Muscle of leg (tissue), 11 donors: ENCODE measurements around the gene CDH4. TPM values are rescaled to one million over a fixed set of nuclear protein-coding genes. Genes with fewer than 3 reads are reported as not detected.
A peak's percentile ranks its signal among the peaks of the same experiment; 100 is the strongest.
"Not testable (repeated sequence)": the region's sequence is repeated elsewhere in the genome, so short reads cannot be mapped to it uniquely, and the experiment has no call there.

Experiments used
- DNase-seq: peaks from one replicate; pipeline ENCODE4 v3.0.0; 2013
- H3K27ac ChIP-seq: one replicate; pipeline ENCODE4 v1.5.1; 2013; ENCODE audit warnings: mild to moderate bottlenecking, low read length, control low read depth
- H3K27me3 ChIP-seq: one replicate; pipeline ENCODE4 v1.6.1; 2013; ENCODE audit warnings: low read length; ENCODE audit not compliant: control insufficient read depth, insufficient read depth
- H3K36me3 ChIP-seq: one replicate; pipeline ENCODE4 v1.6.1; 2013; ENCODE audit warnings: low read length; ENCODE audit not compliant: control insufficient read depth, insufficient read depth
- H3K4me1 ChIP-seq: one replicate; pipeline ENCODE4 v1.6.1; 2013; ENCODE audit warnings: low read length; ENCODE audit not compliant: control insufficient read depth, insufficient read depth
- H3K4me3 ChIP-seq: one replicate; pipeline ENCODE4 v1.5.1; 2013; ENCODE audit warnings: low read length, control low read depth
- H3K9me3 ChIP-seq: replicated peaks from 2 replicates; pipeline ENCODE4 v1.6.1; 2013; ENCODE audit warnings: low read depth, low read length; ENCODE audit not compliant: control insufficient read depth
- WGBS: methylation state at CpG from one replicate; pipeline ENCODE4 v1.1.5; 2013; ENCODE audit warnings: missing lambda C conversion rate; ENCODE audit not compliant: insufficient coverage; 5-methylcytosine and 5-hydroxymethylcytosine counted together
- polyA plus RNA-seq, 8 donors: library from polyadenylated mRNA; unstranded; fragments of 120-200 nt; gene quantifications; one replicate each; pipeline versions ENCODE4 v1.2.1 to v1.2.3, GENCODE V29; 2013; ENCODE audit warnings: inconsistent platforms in 1 of 8, low replicate concordance in 1 of 8; ENCODE audit not compliant: insufficient read length in 8 of 8, insufficient read depth in 1 of 8
- total RNA-seq: library from RNA; stranded (reverse); fragments of 120-200 nt; gene quantifications from one replicate; pipeline ENCODE4 v1.2.4, GENCODE V29; 2013

The CDH4 gene
- total and polyA plus RNA-seq, 9 donors, result 0.66 to 1.4 (median 1.2) TPM

DNA sequence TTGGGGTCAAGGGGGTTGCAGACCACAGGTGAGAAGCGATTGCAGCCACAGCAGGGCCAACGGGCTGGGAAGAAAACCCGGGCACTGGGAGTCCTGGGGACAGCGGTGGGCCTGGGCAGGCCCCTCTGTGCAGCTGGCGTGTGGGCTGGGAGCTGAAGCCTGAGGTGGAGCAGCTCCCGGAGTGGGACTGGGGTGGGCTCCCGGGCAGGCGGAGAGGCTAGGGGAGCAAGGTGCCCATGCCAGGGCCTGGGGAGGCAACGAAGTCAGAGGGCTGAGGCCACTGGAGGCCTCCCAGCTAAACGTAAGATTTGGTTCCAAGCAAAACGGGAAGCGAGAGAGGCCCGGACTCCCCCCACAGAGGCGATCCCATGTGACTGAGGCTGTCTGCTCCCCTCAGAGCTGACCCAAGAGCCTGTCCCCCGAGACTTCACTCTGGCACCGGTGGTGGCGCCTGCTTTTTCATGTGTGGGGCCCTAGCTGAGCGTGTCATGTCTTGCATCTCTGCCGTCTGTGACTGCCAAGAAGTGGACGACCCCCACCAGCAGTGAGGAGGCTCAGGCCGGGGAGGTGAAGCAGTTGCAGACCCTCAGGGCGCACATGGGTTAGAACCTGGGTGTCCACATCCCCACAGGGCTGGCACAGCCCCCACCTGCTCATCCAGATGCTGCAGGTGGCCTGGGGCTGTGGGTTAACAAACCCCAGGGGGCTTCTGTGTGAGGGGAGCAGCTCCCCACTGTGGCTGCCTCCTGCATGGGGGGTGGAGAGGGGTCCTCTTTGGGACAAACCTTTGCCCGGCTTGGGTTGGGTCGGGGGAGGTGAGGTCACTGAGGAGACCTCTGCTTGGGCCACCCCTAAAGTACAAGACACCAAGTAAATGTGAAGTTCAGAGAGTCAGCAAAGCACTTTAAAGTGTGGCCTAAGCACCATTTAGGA lies 601.3 kb downstream of the CDH4 start:
- 77% methylated on average over 21 of the region's 24 CpGs for WGBS
- no peak for DNase-seq
- no peak overlapping the region for H3K27ac ChIP-seq
- no peaks in the 10 kb centered on the region for H3K36me3 ChIP-seq
- no peak overlapping the region for H3K4me3 ChIP-seq
- H3K27me3 ChIP-seq, result peaks cover 11% of the 10 kb centered on the region
- H3K9me3 ChIP-seq, result no peaks in the 10 kb centered on the region
- peaks cover 2% of the 10 kb centered on the region for H3K4me1 ChIP-seq

DNA sequence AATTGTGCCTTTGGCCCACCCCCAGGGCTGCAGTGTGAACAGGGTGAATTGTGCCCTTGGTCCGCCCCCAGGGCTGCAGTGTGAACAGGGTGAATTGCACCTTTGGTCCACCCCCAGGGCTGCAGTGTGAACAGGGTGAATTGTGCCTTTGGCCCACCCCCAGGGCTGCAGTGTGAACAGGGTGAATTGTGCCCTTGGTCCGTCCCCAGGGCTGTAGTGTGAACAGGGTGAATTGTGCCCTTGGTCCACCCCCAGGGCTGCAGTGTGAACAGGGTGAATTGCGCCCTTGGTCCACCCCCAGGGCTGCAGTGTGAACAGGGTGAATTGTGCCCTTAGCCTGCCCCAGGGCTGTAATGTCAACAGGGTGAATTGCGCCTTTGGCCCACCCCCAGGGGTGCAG lies 602.5 kb downstream of the CDH4 start:
- not testable (repeated sequence) for H3K27me3 ChIP-seq, H3K4me3 ChIP-seq, H3K9me3 ChIP-seq, DNase-seq, H3K4me1 ChIP-seq, H3K36me3 ChIP-seq, H3K27ac ChIP-seq
- 80% methylated on average over 2 of the region's 4 CpGs for WGBS

DNA sequence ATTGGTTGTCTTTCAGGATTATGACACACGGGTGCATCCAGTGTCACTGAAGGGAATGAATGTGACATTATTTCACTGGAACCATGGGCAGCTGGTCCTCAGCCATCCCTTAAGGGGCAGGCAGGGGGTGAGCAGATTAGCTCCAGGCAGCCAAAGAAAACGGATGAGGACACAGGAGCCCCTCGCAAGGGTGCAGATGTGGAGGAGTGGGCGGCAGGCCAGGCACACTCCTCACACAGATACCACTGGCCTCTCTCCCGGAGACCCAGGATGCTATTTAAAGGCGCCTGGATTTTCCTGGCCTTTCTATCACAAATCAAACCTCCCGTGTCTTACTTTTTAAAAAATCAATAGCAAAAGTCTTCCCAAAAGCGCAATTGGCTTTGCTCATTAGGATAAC lies 603.2 kb downstream of the CDH4 start:
- WGBS, result 44% methylated on average over 6 of the region's 8 CpGs
- Histone ChIP-seq H3K36me3 (no peaks in the 10 kb centered on the region), H3K4me3 (no peak overlapping the region), H3K4me1 (peaks cover 2% of the 10 kb centered on the region), H3K9me3 (no peaks in the 10 kb centered on the region), H3K27me3 (peaks cover 5% of the 10 kb centered on the region), H3K27ac (no peak overlapping the region)
- peak; percentile 62 for DNase-seq

DNA sequence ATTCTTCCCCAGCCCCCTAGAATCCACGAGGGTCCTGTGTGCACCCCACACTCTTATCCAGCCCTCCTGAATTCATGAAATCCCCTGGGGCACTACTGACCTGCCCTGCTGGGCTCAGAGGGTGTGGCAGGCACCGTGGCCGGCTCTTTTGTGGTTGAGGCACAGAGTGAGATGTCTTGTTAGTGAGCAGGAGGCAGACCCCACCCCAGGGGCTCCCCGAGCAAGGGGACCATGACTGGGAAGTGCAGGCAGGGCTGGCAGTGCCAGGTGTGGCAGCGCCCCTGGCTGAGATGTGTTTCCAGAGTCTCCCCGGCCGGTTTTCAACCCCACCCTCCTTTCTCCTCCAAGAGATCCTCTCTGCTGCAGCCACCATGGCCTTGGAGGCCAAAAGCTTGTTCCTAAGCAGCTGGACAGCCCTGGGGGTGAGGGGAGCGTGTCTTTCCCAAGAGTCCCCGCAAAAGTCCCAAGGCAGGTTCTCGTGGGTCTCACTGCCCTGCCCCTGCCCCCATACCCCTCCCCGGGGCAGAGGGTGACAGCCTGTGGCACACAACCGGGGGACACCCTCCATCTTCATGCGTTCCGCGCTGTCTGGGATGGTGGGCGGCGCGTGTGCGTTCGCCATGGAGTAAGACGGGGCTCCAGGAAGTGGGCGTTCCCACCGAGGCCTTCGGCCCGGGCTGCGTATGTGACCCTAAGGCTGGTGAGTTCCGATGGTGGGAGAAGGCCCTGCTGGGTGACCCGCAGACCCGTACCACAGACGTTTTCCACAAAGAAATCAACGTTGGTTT lies 604.8 kb downstream of the CDH4 start:
- H3K9me3 ChIP-seq, result no peaks in the 10 kb centered on the region
- no peaks in the 10 kb centered on the region for H3K4me1 ChIP-seq
- 86% methylated on average over 29 of the region's 31 CpGs for WGBS
- no peaks in the 10 kb centered on the region for H3K36me3 ChIP-seq
- H3K27ac ChIP-seq, result no peak overlapping the region
- no peak overlapping the region for H3K4me3 ChIP-seq
- H3K27me3 ChIP-seq, result peaks cover 5% of the 10 kb centered on the region
- no peak for DNase-seq

DNA sequence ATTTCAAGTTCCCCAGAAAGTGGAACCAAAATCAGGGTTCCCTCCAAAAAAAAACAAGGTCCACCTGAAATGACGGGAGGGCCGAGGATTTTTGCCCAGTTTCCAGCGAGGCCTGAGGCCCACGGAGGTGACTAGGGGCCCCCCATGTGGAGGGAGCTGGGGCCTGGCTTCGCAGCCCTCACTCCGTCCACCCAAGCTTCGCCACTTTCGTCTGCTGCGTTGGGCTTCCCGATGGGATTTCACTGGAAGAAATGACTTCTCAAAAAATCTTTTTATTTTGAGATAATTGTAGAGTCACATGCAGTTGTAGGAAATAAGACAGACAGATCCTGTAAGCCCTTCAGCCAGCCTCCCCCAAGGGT lies 605.3 kb downstream of the CDH4 start:
- Histone ChIP-seq H3K27ac (no peak overlapping the region), H3K4me1 (no peaks in the 10 kb centered on the region), H3K4me3 (no peak overlapping the region), H3K36me3 (no peaks in the 10 kb centered on the region), H3K9me3 (no peaks in the 10 kb centered on the region), H3K27me3 (peaks cover 5% of the 10 kb centered on the region)
- 55% methylated on average over 4 of the region's 10 CpGs for WGBS
- DNase-seq, result no peak

DNA sequence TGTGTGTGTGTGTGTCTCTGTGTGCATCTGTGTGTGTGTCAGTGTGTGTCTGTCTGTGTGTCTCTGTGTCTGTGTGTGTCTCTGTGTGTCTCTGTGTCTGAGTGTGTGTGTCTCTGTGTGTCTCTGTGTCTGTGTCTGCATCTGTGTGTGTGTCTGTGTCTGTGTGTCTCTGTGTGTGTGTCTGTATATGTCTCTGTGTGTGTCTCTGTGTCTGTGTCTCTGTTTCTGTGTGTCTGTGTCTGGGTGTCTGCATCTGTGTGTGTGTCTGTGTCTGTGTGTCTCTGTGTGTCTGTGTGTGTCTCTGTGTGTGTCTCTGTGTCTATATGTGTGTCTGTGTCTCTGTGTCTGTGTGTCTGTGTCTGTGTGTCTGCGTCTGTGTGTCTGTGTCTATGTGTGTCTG lies 605.8 kb downstream of the CDH4 start:
- Histone ChIP-seq H3K4me3 (no peak overlapping the region), H3K9me3 (no peaks in the 10 kb centered on the region), H3K36me3 (no peaks in the 10 kb centered on the region), H3K27me3 (peaks cover 5% of the 10 kb centered on the region), H3K4me1 (no peaks in the 10 kb centered on the region), H3K27ac (no peak overlapping the region)
- WGBS, result 83% methylated on average over 1 of the region's 1 CpG
- no peak for DNase-seq

DNA sequence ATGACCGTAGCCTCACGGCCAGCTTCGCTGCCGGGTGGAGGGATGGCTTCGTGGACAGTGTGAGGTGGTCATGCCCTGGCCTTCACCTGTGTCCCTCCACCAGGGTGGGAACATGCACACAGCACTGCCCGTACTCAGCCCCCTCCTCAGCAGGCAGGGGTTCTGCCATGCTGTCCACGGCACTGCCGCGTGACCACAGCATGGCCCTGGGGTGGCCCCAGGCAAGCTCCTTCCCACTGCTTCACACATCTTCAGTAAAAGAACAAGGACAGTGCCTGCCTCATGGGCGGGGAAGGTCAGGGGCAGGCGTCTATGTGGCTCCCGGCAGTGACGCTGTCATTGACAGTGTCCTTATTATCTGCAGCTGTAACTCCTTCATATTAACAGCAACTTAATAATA lies 607.7 kb downstream of the CDH4 start:
- H3K9me3 ChIP-seq, result no peaks in the 10 kb centered on the region
- no peaks in the 10 kb centered on the region for H3K36me3 ChIP-seq
- H3K27me3 ChIP-seq, result peaks cover 5% of the 10 kb centered on the region
- H3K4me3 ChIP-seq, result no peak overlapping the region
- no peak overlapping the region for H3K27ac ChIP-seq
- DNase-seq, result no peak
- WGBS, result 88% methylated on average over 13 of the region's 13 CpGs
- no peaks in the 10 kb centered on the region for H3K4me1 ChIP-seq

DNA sequence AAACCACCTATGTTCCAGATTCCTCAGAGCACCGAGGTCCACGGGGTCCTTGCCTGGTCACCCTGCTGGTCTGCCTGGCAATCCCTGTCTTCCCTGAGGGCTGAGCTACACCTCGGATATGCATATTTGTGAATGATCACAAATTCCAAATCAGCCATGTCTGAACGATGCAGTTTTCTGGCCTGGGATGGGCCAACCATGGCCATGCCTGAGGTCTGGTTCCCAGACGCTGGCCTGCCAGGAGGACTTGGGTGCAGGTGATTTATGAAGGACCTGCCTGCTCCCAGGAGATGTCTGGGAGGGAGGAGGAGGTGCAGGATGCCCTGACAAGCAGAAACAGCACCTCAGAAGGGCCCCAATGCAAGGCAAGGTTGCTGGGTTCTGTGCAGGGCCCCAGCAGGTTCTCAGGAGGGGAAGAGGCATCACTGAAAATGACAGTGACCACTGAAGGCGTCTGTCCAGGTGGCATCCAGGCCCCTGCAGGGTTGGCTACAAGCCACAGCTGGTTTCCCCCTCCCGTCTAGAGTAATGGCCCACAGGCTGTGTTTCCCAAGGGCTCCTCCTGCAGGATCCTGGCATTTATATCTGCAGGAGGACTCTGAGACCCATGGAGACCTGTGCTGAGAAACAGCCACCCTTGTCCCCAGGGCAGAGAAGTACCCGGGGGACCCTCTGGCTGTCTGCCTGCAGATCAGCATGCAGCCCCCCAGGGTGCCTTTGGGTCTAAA lies 608.4 kb downstream of the CDH4 start:
- no peaks in the 10 kb centered on the region for H3K4me1 ChIP-seq
- H3K9me3 ChIP-seq, result no peaks in the 10 kb centered on the region
- peaks cover 5% of the 10 kb centered on the region for H3K27me3 ChIP-seq
- H3K27ac ChIP-seq, result no peak overlapping the region
- H3K36me3 ChIP-seq, result no peaks in the 10 kb centered on the region
- H3K4me3 ChIP-seq, result no peak overlapping the region
- WGBS, result 56% methylated on average over 8 of the region's 8 CpGs
- no peak for DNase-seq

DNA sequence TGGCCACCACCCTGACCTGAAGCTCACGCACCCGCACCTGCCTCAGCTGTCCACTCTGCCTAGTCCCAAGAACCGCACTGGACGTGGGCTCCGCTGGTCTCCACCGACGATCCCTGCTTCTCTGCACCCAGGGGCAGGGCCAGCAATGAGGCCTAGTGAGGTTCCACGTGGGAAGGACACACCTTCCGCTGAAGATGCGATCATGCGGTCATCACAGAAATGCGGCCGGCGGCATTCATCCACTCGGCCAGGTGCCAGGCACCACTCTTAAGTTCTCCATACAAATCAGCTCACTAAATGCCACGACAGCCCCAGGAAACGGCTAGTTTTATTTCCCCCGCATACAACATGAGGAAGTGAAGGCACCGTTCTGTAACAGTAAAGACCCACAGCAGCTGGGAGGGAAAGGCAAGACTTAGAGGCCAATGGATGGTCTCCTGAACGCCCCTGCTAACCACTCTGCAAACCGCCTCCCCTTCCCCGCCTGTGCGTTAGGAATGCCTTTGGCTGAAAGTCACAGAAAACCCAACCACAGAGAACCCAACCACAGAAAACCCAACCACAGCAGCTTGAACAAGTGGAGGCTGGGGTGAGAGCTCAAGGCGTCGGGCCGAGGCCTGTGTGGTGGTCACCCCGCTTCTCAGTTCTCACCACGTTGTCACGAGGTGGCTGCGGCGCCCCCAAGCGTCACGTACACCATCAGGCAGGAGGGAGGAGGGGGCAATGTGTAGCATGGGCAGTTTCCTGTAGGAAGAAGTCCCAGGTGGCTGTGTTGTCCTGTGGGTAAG lies 609.2 kb downstream of the CDH4 start:
- Histone ChIP-seq H3K4me1 (no peaks in the 10 kb centered on the region), H3K36me3 (no peaks in the 10 kb centered on the region), H3K9me3 (no peaks in the 10 kb centered on the region), H3K27me3 (peaks cover 6% of the 10 kb centered on the region), H3K4me3 (no peak overlapping the region), H3K27ac (no peak overlapping the region)
- WGBS, result 85% methylated on average over 14 of the region's 33 CpGs
- no peak for DNase-seq
